A549 (cell line): ENCODE results near the gene OTOP2. TPM values are rescaled to one million over a fixed set of nuclear protein-coding genes. Genes with fewer than 3 reads are reported as not detected.

Experiments
- ATAC-seq, 2 experiments: fragments of 200-7000 bp in 1 of 2; fragments of >200 bp in 1 of 2; cut with Nextera tagmentation in 1 of 2; cut with Tn5 transposase in 1 of 2; 3 replicates each; pipeline versions ENCODE4 v1.8.0 to v1.9.1; 2018 to 2020; ENCODE audit warnings: mild to moderate bottlenecking in 1 of 2, moderate library complexity in 1 of 2
- CTCF ChIA-PET: fragments of 300-600 bp; sonication (Branson Sonifier 250); formaldehyde crosslinking; extraction: SDS; loops from one replicate; lab custom pipeline; 2021; ENCODE audit warnings: antibody characterized with exemption, inconsistent platforms; lab: Yijun Ruan, JAX
- POLR2A ChIA-PET: fragments of 350-600 bp; formaldehyde crosslinking; extraction: SDS; loops from one replicate; lab custom pipeline; 2021; ENCODE audit warnings: antibody characterized with exemption, inconsistent platforms; lab: Yijun Ruan, JAX
- DNase-seq, 2 experiments: peaks; one replicate each; pipeline versions ENCODE4 v3.0.0 to v3.0.0-alpha.2; 2011 to 2016; ENCODE audit warnings: low read depth in 1 of 2, low spot score in 1 of 2
- FAIRE-seq: peaks from 2 replicates; lab custom pipeline; 2011; peaks lifted over from hg19 to GRCh38; lab: Jason Lieb, UNC
- H3K27ac ChIP-seq, 2 experiments: fragments of >200 bp; sonication (Bioruptor Twin); formaldehyde crosslinking; 3 replicates each; pipeline ENCODE4 v1.5.1; 2016 to 2017
- H3K4me1 ChIP-seq: fragments of >200 bp; sonication (Bioruptor Twin); formaldehyde crosslinking; 3 replicates; pipeline ENCODE4 v1.6.1; 2016
- H3K4me2 ChIP-seq: fragments of >200 bp; sonication (Bioruptor Twin); formaldehyde crosslinking; 3 replicates; pipeline ENCODE4 v1.6.1; 2016
- H3K4me3 ChIP-seq: fragments of >200 bp; sonication (Bioruptor Twin); formaldehyde crosslinking; 3 replicates; pipeline ENCODE4 v1.5.1; 2016
- H3K9me3 ChIP-seq: fragments of >200 bp; sonication (Bioruptor Twin); formaldehyde crosslinking; 3 replicates; pipeline ENCODE4 v1.6.1; 2016
- ATOH8 ChIP-seq: fragments of 250-450 bp; sonication (Bioruptor Pico); IDR thresholded peaks from 2 replicates; pipeline ENCODE4 v1.5.0; 2020; ENCODE audit warnings: low read depth, mild to moderate bottlenecking, moderate library complexity
- BHLHE40 ChIP-seq: IDR thresholded peaks from 2 replicates; pipeline ENCODE4 v1.6.1; 2012; ENCODE audit warnings: low read depth, low read length, inconsistent platforms
- CBX8 ChIP-seq: fragments of 200-600 bp; sonication (generic); IDR thresholded peaks from 2 replicates; pipeline ENCODE4 v1.6.1; 2016
- CHD2 ChIP-seq: fragments of 150-350 bp; IDR thresholded peaks from 2 replicates; pipeline ENCODE4 v1.6.1; 2014; ENCODE audit warnings: low read length; ENCODE audit not compliant: partially characterized antibody
- CHD4 ChIP-seq: fragments of 200-600 bp; sonication (generic); IDR thresholded peaks from 2 replicates; pipeline ENCODE4 v1.6.1; 2016; ENCODE audit warnings: antibody characterized with exemption, mild to moderate bottlenecking, borderline replicate concordance
- ELK1 ChIP-seq: fragments of 150-350 bp; IDR thresholded peaks from 2 replicates; pipeline ENCODE4 v1.6.1; 2014; ENCODE audit warnings: low read depth, mild to moderate bottlenecking, low read length
- JUNB ChIP-seq: fragments of >200 bp; sonication (Bioruptor Twin); formaldehyde crosslinking; IDR thresholded peaks from 2 replicates; pipeline ENCODE4 v1.6.1; 2016
- MAFK ChIP-seq: fragments of 450-650 bp; IDR thresholded peaks from 2 replicates; pipeline ENCODE4 v1.6.1; 2014; ENCODE audit not compliant: partially characterized antibody
- MAZ ChIP-seq: fragments of 150-350 bp; IDR thresholded peaks from 2 replicates; pipeline ENCODE4 v1.6.1; 2014; ENCODE audit warnings: antibody characterized with exemption, low read depth, low read length, borderline replicate concordance
- MYC ChIP-seq: IDR thresholded peaks from 2 replicates; pipeline ENCODE4 v1.6.1; 2012; ENCODE audit warnings: mild to moderate bottlenecking, inconsistent platforms, low read length, improper control_type of control experiment, borderline replicate concordance
- REST ChIP-seq: fragments of 200-600 bp; sonication (generic); IDR thresholded peaks from 2 replicates; pipeline ENCODE4 v1.6.1; 2016; ENCODE audit warnings: antibody characterized with exemption, mild to moderate bottlenecking, moderate library complexity
- RNF2 ChIP-seq: fragments of 200-600 bp; sonication (generic); IDR thresholded peaks from 2 replicates; pipeline ENCODE4 v1.6.1; 2016; ENCODE audit warnings: low read depth, mild to moderate bottlenecking, antibody characterized with exemption, moderate library complexity, borderline replicate concordance
- USF2 ChIP-seq: fragments of 450-650 bp; IDR thresholded peaks from 2 replicates; pipeline ENCODE4 v1.6.1; 2014; ENCODE audit warnings: antibody characterized with exemption
- ZFP36 ChIP-seq: fragments of 450-650 bp; IDR thresholded peaks from 2 replicates; pipeline ENCODE4 v1.6.1; 2014; ENCODE audit warnings: borderline replicate concordance; ENCODE audit not compliant: partially characterized antibody
- ZNF302 ChIP-seq: fragments of 250-450 bp; sonication (Bioruptor Pico); IDR thresholded peaks from 2 replicates; pipeline ENCODE4 v1.9.0; 2021; ENCODE audit warnings: inconsistent platforms, mild to moderate bottlenecking, moderate library complexity
- WGBS: methylation state at CpG from one replicate; pipeline ENCODE4 v1.1.6; 2017; ENCODE audit errors: missing lambda C conversion rate; 5-methylcytosine and 5-hydroxymethylcytosine counted together
- polyA plus RNA-seq, 4 experiments: library from polyadenylated mRNA; depleted of rRNA in 3 of 4; stranded (reverse); fragments of >200 nt; fragmentation: RNase III in 1 of 4; extraction: RNeasy Plus Mini Kit Qiagen cat#74134 plus additional on column Dnase treatment in 1 of 4; gene quantifications; 2 replicates in 3 of 4; 3 replicates in 1 of 4; pipeline ENCODE4 v1.2.3, GENCODE V29; 2011 to 2017

The OTOP2 gene
- polyA plus RNA-seq, 2 of the 4 experiments (the other 2 are of a cell fraction) = 0.06 TPM; not detected in 1

GRCh38 chr17:74950207-74950606 is 26.1 kb downstream of the OTOP2 start:
- FAIRE-seq (no peak), ATAC-seq (peak; percentile 23 to 26; a peak in 3 of 6 replicates), DNase-seq (no peak)
- Histone ChIP-seq H3K9me3 (no peaks in the 10 kb centered on the region), H3K27ac (no peak overlapping the region), H3K4me2 (no peak overlapping the region; the same call in 2 of the 3 replicates), H3K4me3 (no peak overlapping the region), H3K4me1 (peaks cover 26% of the 10 kb centered on the region)
- CTCF ChIA-PET = interaction anchor here (1.7 to 42.3 kb wide), 5 partner anchors 7 to 181 kb away, joined by 4 to 1448 read pairs (median 8); partner anchors contain the start of genes CDR2L, HID1, NT5C and OTOP2
- 76% methylated on average over 6 of the region's 8 CpGs for WGBS
- POLR2A ChIA-PET = no interaction called here
- TF ChIP-seq ELK1 (no peak), BHLHE40 (no peak), ZNF302 (CRISPR knock-in tag) (no peak), USF2 (no peak), CHD4 (no peak), CHD2 (no peak), RNF2 (no peak), MAFK (no peak)

GRCh38 chr17:74951065-74951464 is 27.0 kb downstream of the OTOP2 start:
- no peak for DNase-seq
- POLR2A ChIA-PET = interaction anchor here (1.0 kb wide), 1 partner anchor 84 kb away, joined by 3 read pairs; no protein-coding TSS in a partner anchor
- no peak overlapping the region for H3K4me3 ChIP-seq
- TF ChIP-seq CBX8 = no peak
- no peak for TF ChIP-seq ATOH8
- no peak for TF ChIP-seq MAZ
- TF ChIP-seq ZFP36 = no peak
- no peak for TF ChIP-seq BHLHE40
- TF ChIP-seq JUNB = no peak
- no peak for TF ChIP-seq MYC
- TF ChIP-seq REST = no peak
- TF ChIP-seq, all 56 proteins: peak for 0
- ATAC-seq (no peak), FAIRE-seq (no peak)
- CTCF ChIA-PET = interaction anchor here (0.6 to 42.3 kb wide), 5 partner anchors 6 to 468 kb away, joined by 3 to 1448 read pairs (median 8); partner anchors contain the start of genes CDR2L, HID1, OTOP2 and OTOP3
- H3K9me3 ChIP-seq = no peaks in the 10 kb centered on the region
- peaks cover 26% of the 10 kb centered on the region for H3K4me1 ChIP-seq
- WGBS = 50% methylated on average over 3 of the region's 3 CpGs
- no peak overlapping the region for H3K4me2 ChIP-seq
- H3K27ac ChIP-seq = no peak overlapping the region
